HepG2 (cell line): Measurements from ENCODE around the gene MPPE1. TPM values are rescaled to one million over a fixed set of nuclear protein-coding genes. Genes with fewer than 3 reads are reported as not detected.
A peak's percentile ranks its signal among the peaks of the same experiment; 100 is the strongest.

Experiments used
- ATAC-seq: fragments of 200-7000 bp; cut with Tn5 transposase; 3 replicates; pipeline ENCODE4 v1.9.1; 2020; ENCODE audit warnings: mild to moderate bottlenecking, moderate library complexity
- BruUV-seq: library from RNA; stranded (reverse); fragments of 400-500 nt; replicated peaks from 2 replicates; lab custom pipeline; 2021; lab: Mats Ljungman, UMichigan
- CTCF ChIA-PET: fragments of 300-600 bp; formaldehyde crosslinking; extraction: SDS; loops from one replicate; lab custom pipeline; 2021; ENCODE audit warnings: low total read pairs, inconsistent platforms, low intra/inter-chr PET ratio; lab: Yijun Ruan, JAX
- POLR2A ChIA-PET: fragments of 350-600 bp; sonication (Branson Sonifier 250); formaldehyde crosslinking; loops from one replicate; lab custom pipeline; 2020; ENCODE audit warnings: antibody characterized with exemption, inconsistent platforms; lab: Yijun Ruan, JAX
- DNase-seq: peaks from one replicate; pipeline ENCODE4 v3.0.0-alpha.2; 2015; ENCODE audit warnings: low spot score
- FAIRE-seq: peaks from 3 replicates; lab custom pipeline; 2011; peaks lifted over from hg19 to GRCh38; lab: Jason Lieb, UNC
- H2AFZ ChIP-seq: one replicate; pipeline ENCODE4 v1.6.1; 2011; ENCODE audit warnings: low read length, inconsistent platforms
- H3K27ac ChIP-seq: fragments of 300-600 bp; 3 replicates; pipeline ENCODE4 v1.8.0; 2011; ENCODE audit warnings: mixed run types, mild to moderate bottlenecking, mixed read lengths, low read length, inconsistent platforms; ENCODE audit not compliant: insufficient read depth; ENCODE audit errors: extremely low read length
- H3K27me3 ChIP-seq, 2 experiments: fragments of 200-600 bp in 1 of 2; 2 replicates in 1 of 2; 3 replicates in 1 of 2; pipeline versions ENCODE4 v1.6.0 to v1.8.0; 2011; ENCODE audit warnings: low read length in 2 of 2, mild to moderate bottlenecking in 2 of 2, moderate library complexity in 2 of 2, inconsistent platforms in 1 of 2; ENCODE audit not compliant: insufficient read depth in 2 of 2, control insufficient read depth in 1 of 2
- H3K36me3 ChIP-seq, 2 experiments: fragments of 200-600 bp in 1 of 2; replicated peaks in 1 of 2; 2 replicates in 1 of 2; 3 replicates in 1 of 2; pipeline versions ENCODE4 v1.5.1 to v1.8.0; 2011; ENCODE audit warnings: low read length in 2 of 2, inconsistent platforms in 1 of 2; ENCODE audit not compliant: insufficient read depth in 2 of 2, control insufficient read depth in 1 of 2
- H3K4me1 ChIP-seq: 2 replicates; pipeline ENCODE4 v1.5.1; 2012; ENCODE audit warnings: low read length, inconsistent platforms; ENCODE audit not compliant: insufficient read depth
- H3K4me2 ChIP-seq: 2 replicates; pipeline ENCODE4 v1.6.0; 2011; ENCODE audit warnings: low read depth, low read length, inconsistent platforms
- H3K4me3 ChIP-seq, 3 experiments: fragments of 200-600 bp in 1 of 3; sonication (generic), shearing (Covaris generic) in 1 of 3; replicated peaks in 1 of 3; 2 replicates each; pipeline ENCODE4 v1.5.1; 2011 to 2016; ENCODE audit warnings: low read length in 3 of 3, inconsistent platforms in 2 of 3, low read depth in 2 of 3, mild to moderate bottlenecking in 2 of 3, control low read depth in 1 of 3, mixed read lengths in 1 of 3; ENCODE audit not compliant: insufficient read depth in 1 of 3
- H3K79me2 ChIP-seq: one replicate; pipeline ENCODE4 v1.6.1; 2011; ENCODE audit warnings: low read length, inconsistent platforms; ENCODE audit not compliant: insufficient read depth
- H3K9ac ChIP-seq: 2 replicates; pipeline ENCODE4 v1.6.0; 2011; ENCODE audit warnings: mild to moderate bottlenecking, low read depth, low read length, inconsistent platforms; ENCODE audit not compliant: insufficient read depth
- H3K9me3 ChIP-seq: 2 replicates; pipeline ENCODE4 v1.5.1; 2012; ENCODE audit warnings: mild to moderate bottlenecking, low read length
- H4K20me1 ChIP-seq: 2 replicates; pipeline ENCODE4 v1.6.0; 2011; ENCODE audit warnings: inconsistent platforms, mild to moderate bottlenecking, low read length, moderate library complexity; ENCODE audit not compliant: insufficient read depth
- GATAD2A ChIP-seq: IDR thresholded peaks from 2 replicates; pipeline ENCODE4 v1.6.1; 2016
- PRPF4 ChIP-seq: fragments of 200-400 bp; formaldehyde crosslinking; IDR thresholded peaks from 2 replicates; pipeline ENCODE4 v1.6.1; 2016; ENCODE audit warnings: low read length, low read depth; ENCODE audit not compliant: poor library complexity, severe bottlenecking
- THAP11 ChIP-seq: IDR thresholded peaks from 2 replicates; pipeline ENCODE4 v1.6.1; 2016; ENCODE audit warnings: missing biosample characterization, missing genetic modification reagents
- TMF1 ChIP-seq: sonication (generic); formaldehyde crosslinking; IDR thresholded peaks from 2 replicates; pipeline ENCODE4 v1.8.1; 2022; ENCODE audit warnings: low read depth, missing genetic modification reagents
- ZNF687 ChIP-seq: sonication (generic); formaldehyde crosslinking; IDR thresholded peaks from 2 replicates; pipeline ENCODE4 v1.5.1; 2020; ENCODE audit warnings: mild to moderate bottlenecking, missing genetic modification reagents, moderate library complexity
- ZNF768 ChIP-seq: sonication (generic); formaldehyde crosslinking; IDR thresholded peaks from 2 replicates; pipeline ENCODE4 v1.4.0; 2020; ENCODE audit warnings: missing genetic modification reagents
- WGBS: methylation state at CpG from one replicate; pipeline ENCODE4 v1.1.6; 2017; ENCODE audit warnings: low lambda C conversion rate; 5-methylcytosine and 5-hydroxymethylcytosine counted together
- in situ Hi-C: cut with HindIII; loops from 2 replicates; pipeline ENCODE4 v1.10.0; 2017; ENCODE audit warnings: low pct_unique_long_range_greater_than_20kb; ENCODE audit not compliant: extremely low pct_ligation_motif_present
- intact Hi-C: fragments of 100-400 bp; cut with micrococcal nuclease; formaldehyde crosslinking; loops from one replicate; pipeline ENCODE4 v1.10.0; 2022; ENCODE audit not compliant: unreplicated experiment
- polyA plus RNA-seq, 8 experiments: library from polyadenylated mRNA; depleted of rRNA in 3 of 8; stranded (reverse) in 7 of 8; unstranded in 1 of 8; fragments of >200 nt; fragmentation: Illumina TruSeq in 4 of 8; extraction: Trizol in 4 of 8; gene quantifications; 2 replicates each; pipeline versions ENCODE4 v1.2.1 to v1.2.3, GENCODE V29; 2011 to 2016; ENCODE audit warnings: low read depth in 4 of 8, missing spikeins in 1 of 8, mixed read lengths in 1 of 8; ENCODE audit not compliant: insufficient read depth in 1 of 8
- total RNA-seq, 5 experiments: library from RNA; depleted of rRNA; stranded (reverse); fragments of >200 nt; fragmentation: Illumina TruSeq; extraction: Trizol; gene quantifications; 2 replicates each; pipeline ENCODE4 v1.2.3, GENCODE V29; 2016; ENCODE audit warnings: low read depth in 1 of 5
- TF ChIP-seq, protein P1 (sequence below): sonication (generic); formaldehyde crosslinking; IDR thresholded peaks from 2 replicates; pipeline ENCODE4 v1.4.0; 2020; ENCODE audit warnings: missing genetic modification reagents, borderline replicate concordance

Gene MPPE1
- total and polyA plus RNA-seq, 2 of the 13 experiments (the other 11 are each of a cell fraction or from before 2014, with no cell fraction given) = 9.6 to 11.9 TPM

DNA sequence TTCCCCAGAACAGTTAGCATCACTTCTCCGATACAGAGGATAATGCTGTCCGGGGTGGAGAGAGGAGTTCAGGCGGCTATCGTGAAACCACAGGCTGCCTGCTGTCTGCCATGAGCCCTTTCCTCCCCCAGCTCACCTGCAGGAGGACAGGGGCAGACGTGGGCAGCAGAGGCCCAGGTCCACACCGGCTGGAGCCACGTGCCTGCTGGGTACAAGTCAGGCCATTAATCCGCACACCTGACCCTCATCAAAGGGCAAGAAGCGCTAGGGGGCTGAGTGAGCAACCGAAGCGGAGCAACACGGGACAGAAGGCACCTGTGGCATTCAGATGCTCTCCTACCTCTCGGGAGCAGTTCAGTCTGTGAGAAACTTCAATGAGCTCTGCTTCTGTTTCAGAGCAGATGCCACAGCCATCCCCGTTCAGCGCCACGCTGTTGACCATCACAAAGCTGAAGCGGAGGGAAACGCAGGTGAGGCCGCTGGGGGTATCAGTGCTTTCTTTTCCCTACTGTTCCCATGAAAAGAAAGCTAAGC, 21.5 kb downstream of the MPPE1 start:
- no peak overlapping the region for H3K9ac ChIP-seq
- TF ChIP-seq ZNF768 (CRISPR knock-in tag) (peak; percentile 16; the same call in 1 of the 2 replicates), TMF1 (CRISPR knock-in tag) (no peak)

GRCh38 chr18:11885278-11885947, 22.7 kb downstream of the MPPE1 start:
- peak; percentile 94 for FAIRE-seq
- DNase-seq = peak; percentile 73
- Histone ChIP-seq H3K9ac (no peak overlapping the region), H3K4me2 (peak overlapping the region; percentile 59), H3K79me2 (no peaks in the 10 kb centered on the region), H2AFZ (no peak overlapping the region), H3K4me3 (peak overlapping the region in 2 of 3 experiments; percentile 18 to 22; a peak in 2 of 6 replicates), H3K9me3 (no peaks in the 10 kb centered on the region), H3K27me3 (no peaks in the 10 kb centered on the region), H3K4me1 (peaks cover 56% of the 10 kb centered on the region), H3K36me3 (no peaks in the 10 kb centered on the region; a peak in 2 of 5 replicates), H4K20me1 (no peaks in the 10 kb centered on the region), H3K27ac (peak overlapping the region; percentile 42)
- BruUV-seq = no TSS peak
- ChIA-PET CTCF (no interaction called here), POLR2A (interaction anchor here (0.8 to 1.5 kb wide), 7 partner anchors 20 to 110 kb away, joined by 3 to 7 read pairs (median 4); partner anchors contain the start of genes IMPA2 and MPPE1)
- peak; percentile 97 for ATAC-seq
- intact Hi-C loops = no loop called here
- in situ Hi-C loops = no loop called here
- WGBS = 28% methylated on average over 20 of the region's 22 CpGs
- TF ChIP-seq GATAD2A (CRISPR knock-in tag) = peak; percentile 70
- peak; percentile 65 for TF ChIP-seq ZNF687 (CRISPR knock-in tag)
- peak; percentile 60 for TF ChIP-seq PRPF4
- TF ChIP-seq, protein P1, sequence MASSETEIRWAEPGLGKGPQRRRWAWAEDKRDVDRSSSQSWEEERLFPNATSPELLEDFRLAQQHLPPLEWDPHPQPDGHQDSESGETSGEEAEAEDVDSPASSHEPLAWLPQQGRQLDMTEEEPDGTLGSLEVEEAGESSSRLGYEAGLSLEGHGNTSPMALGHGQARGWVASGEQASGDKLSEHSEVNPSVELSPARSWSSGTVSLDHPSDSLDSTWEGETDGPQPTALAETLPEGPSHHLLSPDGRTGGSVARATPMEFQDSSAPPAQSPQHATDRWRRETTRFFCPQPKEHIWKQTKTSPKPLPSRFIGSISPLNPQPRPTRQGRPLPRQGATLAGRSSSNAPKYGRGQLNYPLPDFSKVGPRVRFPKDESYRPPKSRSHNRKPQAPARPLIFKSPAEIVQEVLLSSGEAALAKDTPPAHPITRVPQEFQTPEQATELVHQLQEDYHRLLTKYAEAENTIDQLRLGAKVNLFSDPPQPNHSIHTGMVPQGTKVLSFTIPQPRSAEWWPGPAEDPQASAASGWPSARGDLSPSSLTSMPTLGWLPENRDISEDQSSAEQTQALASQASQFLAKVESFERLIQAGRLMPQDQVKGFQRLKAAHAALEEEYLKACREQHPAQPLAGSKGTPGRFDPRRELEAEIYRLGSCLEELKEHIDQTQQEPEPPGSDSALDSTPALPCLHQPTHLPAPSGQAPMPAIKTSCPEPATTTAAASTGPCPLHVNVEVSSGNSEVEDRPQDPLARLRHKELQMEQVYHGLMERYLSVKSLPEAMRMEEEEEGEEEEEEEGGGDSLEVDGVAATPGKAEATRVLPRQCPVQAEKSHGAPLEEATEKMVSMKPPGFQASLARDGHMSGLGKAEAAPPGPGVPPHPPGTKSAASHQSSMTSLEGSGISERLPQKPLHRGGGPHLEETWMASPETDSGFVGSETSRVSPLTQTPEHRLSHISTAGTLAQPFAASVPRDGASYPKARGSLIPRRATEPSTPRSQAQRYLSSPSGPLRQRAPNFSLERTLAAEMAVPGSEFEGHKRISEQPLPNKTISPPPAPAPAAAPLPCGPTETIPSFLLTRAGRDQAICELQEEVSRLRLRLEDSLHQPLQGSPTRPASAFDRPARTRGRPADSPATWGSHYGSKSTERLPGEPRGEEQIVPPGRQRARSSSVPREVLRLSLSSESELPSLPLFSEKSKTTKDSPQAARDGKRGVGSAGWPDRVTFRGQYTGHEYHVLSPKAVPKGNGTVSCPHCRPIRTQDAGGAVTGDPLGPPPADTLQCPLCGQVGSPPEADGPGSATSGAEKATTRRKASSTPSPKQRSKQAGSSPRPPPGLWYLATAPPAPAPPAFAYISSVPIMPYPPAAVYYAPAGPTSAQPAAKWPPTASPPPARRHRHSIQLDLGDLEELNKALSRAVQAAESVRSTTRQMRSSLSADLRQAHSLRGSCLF (CRISPR knock-in tag) = no peak
- TF ChIP-seq THAP11 (CRISPR knock-in tag) = peak; percentile 14; the same call in 1 of the 2 replicates

More for the DNA sequence above, 21.5 kb downstream of the MPPE1 start:
- intact Hi-C loops (no loop called here), in situ Hi-C loops (no loop called here)
- Histone ChIP-seq H3K79me2 (no peaks in the 10 kb centered on the region), H4K20me1 (no peaks in the 10 kb centered on the region), H3K4me2 (no peak overlapping the region), H3K4me1 (peaks cover 55% of the 10 kb centered on the region), H2AFZ (no peak overlapping the region), H3K36me3 (no peaks in the 10 kb centered on the region; a peak in 1 of 5 replicates), H3K9me3 (no peaks in the 10 kb centered on the region), H3K4me3 (no peak overlapping the region), H3K27me3 (no peaks in the 10 kb centered on the region), H3K27ac (no peak overlapping the region)
- FAIRE-seq = no peak
- 89% methylated on average over 13 of the region's 19 CpGs for WGBS
- CTCF ChIA-PET = no interaction called here
- DNase-seq = no peak
- ATAC-seq = no peak
- BruUV-seq = no TSS peak
- POLR2A ChIA-PET = interaction anchor here (1.0 to 1.6 kb wide), 2 partner anchors 30 to 108 kb away, joined by 3 to 4 read pairs; no protein-coding TSS in a partner anchor
